Fibroblast of pulmonary artery (primary cell): ENCODE data around the gene FRA10AC1.

Experiments used
- DNase-seq: peaks from one replicate; pipeline ENCODE4 v3.0.0-alpha.2; 2010; ENCODE audit warnings: low read depth
- H3K4me3 ChIP-seq: replicated peaks from 2 replicates; pipeline ENCODE4 v1.5.1; 2011; ENCODE audit warnings: low read depth, mild to moderate bottlenecking, control low read depth, low read length, moderate library complexity
- TF ChIP-seq, protein P1 (sequence below): IDR thresholded peaks from 2 replicates; pipeline ENCODE4 v1.5.1; 2011; ENCODE audit warnings: mild to moderate bottlenecking, control low read depth, low read length, inconsistent platforms; ENCODE audit errors: missing control alignments

FRA10AC1 gene

DNA sequence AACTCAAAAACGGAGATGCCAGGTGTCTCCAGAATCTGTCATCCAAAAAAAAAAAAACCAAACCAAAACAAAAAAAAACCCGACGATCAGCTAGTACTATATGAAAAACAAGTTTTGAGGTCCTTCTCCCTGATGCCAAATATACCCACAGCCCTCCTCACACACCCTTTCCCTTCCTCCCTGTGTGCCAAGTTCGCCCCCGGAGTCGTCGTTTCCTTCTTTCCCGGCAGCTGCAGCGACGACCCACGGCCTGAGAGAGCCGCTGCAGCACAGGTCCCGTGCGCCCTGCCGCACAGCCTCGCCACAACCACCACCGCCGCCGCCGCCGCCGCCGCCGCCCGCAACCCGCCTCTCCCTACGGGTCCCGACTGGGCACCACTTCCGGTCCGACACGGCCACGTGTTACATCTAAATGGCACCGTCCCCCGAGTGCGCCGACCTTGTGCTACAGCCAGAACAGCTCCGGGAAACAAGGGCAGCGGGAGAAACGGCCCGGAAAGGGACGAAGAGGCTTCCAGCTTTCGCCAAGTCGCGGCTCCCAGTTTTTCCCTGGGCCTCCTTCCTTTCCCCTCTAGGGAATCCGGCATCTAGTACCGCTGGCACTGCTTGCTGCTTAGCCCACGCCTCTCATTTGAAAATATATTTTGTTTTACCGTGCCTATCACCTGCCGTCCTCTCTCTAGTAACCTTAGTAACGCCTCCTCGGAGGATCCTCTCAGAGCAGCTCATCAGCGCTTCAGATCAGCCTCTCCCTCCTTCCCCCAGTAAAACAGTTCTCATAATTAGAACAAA is at the start of gene FRA10AC1:
FRA10AC1 (minus strand) TSS at position 383 of the 792 bp plus-strand sequence. CDS start 2,486 bp downstream, outside the sequence.
- TF ChIP-seq, protein P1, sequence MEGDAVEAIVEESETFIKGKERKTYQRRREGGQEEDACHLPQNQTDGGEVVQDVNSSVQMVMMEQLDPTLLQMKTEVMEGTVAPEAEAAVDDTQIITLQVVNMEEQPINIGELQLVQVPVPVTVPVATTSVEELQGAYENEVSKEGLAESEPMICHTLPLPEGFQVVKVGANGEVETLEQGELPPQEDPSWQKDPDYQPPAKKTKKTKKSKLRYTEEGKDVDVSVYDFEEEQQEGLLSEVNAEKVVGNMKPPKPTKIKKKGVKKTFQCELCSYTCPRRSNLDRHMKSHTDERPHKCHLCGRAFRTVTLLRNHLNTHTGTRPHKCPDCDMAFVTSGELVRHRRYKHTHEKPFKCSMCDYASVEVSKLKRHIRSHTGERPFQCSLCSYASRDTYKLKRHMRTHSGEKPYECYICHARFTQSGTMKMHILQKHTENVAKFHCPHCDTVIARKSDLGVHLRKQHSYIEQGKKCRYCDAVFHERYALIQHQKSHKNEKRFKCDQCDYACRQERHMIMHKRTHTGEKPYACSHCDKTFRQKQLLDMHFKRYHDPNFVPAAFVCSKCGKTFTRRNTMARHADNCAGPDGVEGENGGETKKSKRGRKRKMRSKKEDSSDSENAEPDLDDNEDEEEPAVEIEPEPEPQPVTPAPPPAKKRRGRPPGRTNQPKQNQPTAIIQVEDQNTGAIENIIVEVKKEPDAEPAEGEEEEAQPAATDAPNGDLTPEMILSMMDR, result peak; percentile 30
- H3K4me3 ChIP-seq, result peak within 1 kb of the TSS; percentile 78

GRCh38 chr10:93751832-93752231 is 49.4 kb upstream of the FRA10AC1 start:
- peak; percentile 18 for DNase-seq
- TF ChIP-seq, protein P1, result no peak
- H3K4me3 ChIP-seq, result no peak overlapping the region

More for the DNA sequence above, at the start of gene FRA10AC1:
- peak; percentile 95 for DNase-seq

- TF ChIP-seq, protein P1, result no peak
- no peak overlapping the region for H3K4me3 ChIP-seq
- no peak for DNase-seq
These were observed 48.7 kb upstream of the FRA10AC1 start for GRCh38 chr10:93751124-93751523.

DNA sequence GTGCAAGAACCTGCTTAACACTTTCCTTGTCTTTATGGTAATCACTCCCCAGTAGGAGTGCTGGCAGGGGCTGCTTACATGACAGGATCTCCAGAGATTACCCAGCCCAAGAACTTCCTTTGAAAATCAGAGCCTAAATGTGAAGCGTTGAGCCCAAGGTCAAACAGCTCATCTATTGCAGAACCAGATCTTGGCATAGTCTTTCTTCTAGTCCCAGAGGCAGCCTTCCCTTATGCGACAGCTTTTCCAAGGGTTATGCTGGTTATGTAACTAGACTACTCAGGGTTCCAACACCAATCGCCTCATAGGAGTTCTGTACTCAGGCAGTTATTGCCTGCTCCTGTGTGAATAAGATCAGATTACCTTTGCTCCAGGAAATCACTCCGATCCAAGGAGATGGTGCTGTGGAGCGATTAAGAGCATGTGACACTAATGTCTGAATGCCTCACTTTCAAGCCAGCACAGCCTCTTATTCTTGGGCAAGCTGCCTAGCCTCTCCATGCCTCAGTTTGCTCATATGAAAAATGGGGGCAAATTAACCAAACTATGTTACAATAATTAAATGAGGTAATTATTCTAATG is 46.9 kb upstream of the FRA10AC1 start:
- H3K4me3 ChIP-seq, result no peak overlapping the region
- TF ChIP-seq, protein P1, result no peak
- no peak for DNase-seq

DNA sequence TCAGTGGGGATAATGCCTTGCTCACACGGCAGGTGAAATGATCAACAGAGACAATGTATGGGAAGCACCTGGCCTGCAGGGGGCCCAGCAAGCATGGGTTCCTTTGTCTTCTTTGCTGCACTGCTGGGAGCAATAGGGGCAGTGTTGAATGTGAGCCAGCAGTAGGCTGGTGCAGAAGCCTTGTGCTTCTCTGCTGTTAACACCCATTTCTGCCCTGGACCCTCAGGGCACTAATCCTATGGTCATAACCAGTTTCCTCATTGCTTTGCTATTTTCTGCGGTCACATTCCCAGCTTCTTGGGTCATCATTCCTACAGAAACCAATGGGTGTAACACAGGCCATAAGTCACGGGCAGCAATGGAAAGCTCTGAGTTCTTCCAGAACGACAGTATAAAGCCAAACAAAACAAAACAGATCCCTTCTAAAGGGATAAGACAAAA is 44.5 kb upstream of the FRA10AC1 start:
- TF ChIP-seq, protein P1, result no peak
- H3K4me3 ChIP-seq, result no peak overlapping the region
- DNase-seq, result peak; percentile 85

GRCh38 chr10:93745408-93746065 is 43.1 kb upstream of the FRA10AC1 start:
- DNase-seq, result peak; percentile 8
- no peak overlapping the region for H3K4me3 ChIP-seq
- TF ChIP-seq, protein P1, result peak; percentile 25
